GM23338 (cell line): Measurements from ENCODE around the gene SUV39H1. TPM values are rescaled to one million over a fixed set of nuclear protein-coding genes. Genes with fewer than 3 reads are reported as not detected.
A peak's percentile ranks its signal among the peaks of the same experiment; 100 is the strongest.

Experiments
- ATAC-seq: fragments of 200-7000 bp; cut with Tn5 transposase; 3 replicates; pipeline ENCODE4 v1.9.1; 2020
- DNase-seq: peaks from one replicate; pipeline ENCODE4 v3.0.0-alpha.2; 2015; ENCODE audit warnings: low spot score
- H2AFZ ChIP-seq: fragments of 200-600 bp; sonication (generic); 2 replicates; pipeline ENCODE4 v1.8.0; 2016; ENCODE audit warnings: antibody characterized with exemption, mild to moderate bottlenecking, moderate library complexity
- H3F3A ChIP-seq: fragments of 200-600 bp; sonication (generic); replicated peaks from 2 replicates; pipeline ENCODE4 v1.8.0; 2017; ENCODE audit warnings: antibody characterized with exemption, mixed run types, low read depth
- H3K27ac ChIP-seq: fragments of 200-600 bp; sonication (generic); 2 replicates; pipeline ENCODE4 v1.6.1; 2016; ENCODE audit warnings: low read depth
- H3K27me3 ChIP-seq: fragments of 200-600 bp; sonication (generic); 2 replicates; pipeline ENCODE4 v1.8.0; 2016; ENCODE audit warnings: mild to moderate bottlenecking, mixed run types, moderate library complexity; ENCODE audit not compliant: insufficient read depth
- H3K36me3 ChIP-seq: fragments of 200-600 bp; sonication (generic); 2 replicates; pipeline ENCODE4 v1.8.0; 2016; ENCODE audit warnings: mild to moderate bottlenecking; ENCODE audit not compliant: insufficient read depth
- H3K4me1 ChIP-seq: fragments of 200-600 bp; sonication (generic); 2 replicates; pipeline ENCODE4 v1.8.0; 2016; ENCODE audit warnings: mild to moderate bottlenecking, moderate library complexity; ENCODE audit not compliant: insufficient read depth
- H3K4me2 ChIP-seq: fragments of 200-600 bp; sonication (generic); 2 replicates; pipeline ENCODE4 v1.7.1; 2017; ENCODE audit warnings: mixed run types
- H3K4me3 ChIP-seq: fragments of 200-600 bp; sonication (generic); 2 replicates; pipeline ENCODE4 v1.6.1; 2016; ENCODE audit warnings: mixed run types
- H3K79me2 ChIP-seq: fragments of 200-600 bp; sonication (generic); replicated peaks from 2 replicates; pipeline ENCODE4 v1.8.0; 2017; ENCODE audit warnings: mild to moderate bottlenecking; ENCODE audit not compliant: insufficient read depth
- H3K9me2 ChIP-seq: fragments of 200-600 bp; sonication (generic); 2 replicates; pipeline ENCODE4 v1.8.0; 2017; ENCODE audit not compliant: insufficient read depth
- H4K20me1 ChIP-seq: fragments of 200-600 bp; sonication (generic); replicated peaks from 2 replicates; pipeline ENCODE4 v1.8.0; 2017; ENCODE audit warnings: mild to moderate bottlenecking; ENCODE audit not compliant: insufficient read depth
- H3K27ac Mint-ChIP-seq: 2 replicates; pipeline ENCODE4 v1.8.0; 2020; ENCODE audit warnings: inconsistent platforms, mild to moderate bottlenecking, moderate library complexity, mixed read lengths
- H3K27me3 Mint-ChIP-seq: 3 replicates; pipeline ENCODE4 v1.8.0; 2022; ENCODE audit warnings: low read depth, mild to moderate bottlenecking, moderate library complexity, mixed read lengths, inconsistent platforms; ENCODE audit not compliant: insufficient read depth, poor library complexity
- H3K36me3 Mint-ChIP-seq: 3 replicates; pipeline ENCODE4 v1.8.0; 2021; ENCODE audit warnings: low read depth, mild to moderate bottlenecking, inconsistent platforms, moderate library complexity, mixed read lengths
- H3K4me1 Mint-ChIP-seq: 3 replicates; pipeline ENCODE4 v1.8.0; 2020; ENCODE audit warnings: mild to moderate bottlenecking, inconsistent platforms, mixed read lengths
- H3K4me3 Mint-ChIP-seq: 3 replicates; pipeline ENCODE4 v1.8.0; 2021; ENCODE audit warnings: moderate library complexity, mild to moderate bottlenecking, inconsistent platforms, mixed read lengths
- H3K9me3 Mint-ChIP-seq: 3 replicates; pipeline ENCODE4 v1.8.0; 2020; ENCODE audit warnings: moderate library complexity, mild to moderate bottlenecking, inconsistent platforms, mixed read lengths
- CREB1 ChIP-seq: fragments of 250-450 bp; sonication (Bioruptor Pico); IDR thresholded peaks from 2 replicates; pipeline ENCODE4 v1.5.0; 2020; ENCODE audit warnings: low read depth, mild to moderate bottlenecking, moderate library complexity
- EZH2 ChIP-seq: fragments of 200-600 bp; sonication (generic); IDR thresholded peaks from one replicate; pipeline ENCODE4 v1.8.0; 2017; ENCODE audit warnings: antibody characterized with exemption, mild to moderate bottlenecking, low read depth; ENCODE audit not compliant: unreplicated experiment
- EZH2phosphoT487 ChIP-seq: fragments of 200-600 bp; sonication (generic); IDR thresholded peaks from one replicate; pipeline ENCODE4 v1.8.1; 2018; ENCODE audit warnings: antibody characterized with exemption; ENCODE audit not compliant: unreplicated experiment
- JUNB ChIP-seq: IDR thresholded peaks from one replicate; pipeline ENCODE4 v1.6.1; 2016; ENCODE audit warnings: antibody characterized with exemption; ENCODE audit not compliant: unreplicated experiment
- NANOG ChIP-seq: IDR thresholded peaks from 2 replicates; pipeline ENCODE4 v1.6.1; 2016; ENCODE audit warnings: antibody characterized with exemption, borderline replicate concordance
- POLR2AphosphoS5 ChIP-seq: IDR thresholded peaks from 2 replicates; pipeline ENCODE4 v1.6.1; 2016; ENCODE audit warnings: antibody characterized with exemption, low read depth
- STAT1 ChIP-seq: IDR thresholded peaks from one replicate; pipeline ENCODE4 v1.6.1; 2016; ENCODE audit warnings: antibody characterized with exemption; ENCODE audit not compliant: unreplicated experiment
- ZNF114 ChIP-seq: fragments of 250-450 bp; sonication (Bioruptor Pico); IDR thresholded peaks from 2 replicates; pipeline ENCODE4 v1.5.0; 2020; ENCODE audit warnings: mild to moderate bottlenecking, moderate library complexity
- ZNF331 ChIP-seq: fragments of 250-450 bp; sonication (Bioruptor Pico); IDR thresholded peaks from 2 replicates; pipeline ENCODE4 v1.5.0; 2020; ENCODE audit warnings: low read depth, mild to moderate bottlenecking, moderate library complexity
- polyA plus RNA-seq: library from polyadenylated mRNA; unstranded; fragments of >200 nt; fragmentation: Nextera tagmentation; extraction: Ambion mirVana; gene quantifications from 2 replicates; pipeline ENCODE4 v1.2.1, GENCODE V29; 2016
- total RNA-seq: library from RNA; depleted of rRNA; stranded (reverse); fragments of >200 nt; shearing (Covaris generic); gene quantifications from 2 replicates; pipeline ENCODE4 v1.2.3, GENCODE V29; 2014
- TF ChIP-seq, protein P1 (sequence below): fragments of 250-450 bp; sonication (Bioruptor Pico); IDR thresholded peaks from 2 replicates; pipeline ENCODE4 v1.5.0; 2020; ENCODE audit warnings: mild to moderate bottlenecking, moderate library complexity
- TF ChIP-seq, protein P2 (sequence below), 2 experiments: fragments of 200-600 bp in 1 of 2; sonication (generic) in 1 of 2; conservative IDR thresholded peaks; 2 replicates each; pipeline versions ENCODE4 v1.5.1 to v1.6.1; 2016 to 2017; ENCODE audit warnings: antibody characterized with exemption in 2 of 2, low read depth in 2 of 2, mild to moderate bottlenecking in 2 of 2, moderate library complexity in 1 of 2
- TF ChIP-seq, protein P3 (sequence below): IDR thresholded peaks from 2 replicates; pipeline ENCODE4 v1.6.1; 2016; ENCODE audit warnings: antibody characterized with exemption
- TF ChIP-seq, protein P4 (sequence below): IDR thresholded peaks from one replicate; pipeline ENCODE4 v1.6.1; 2018; ENCODE audit warnings: antibody characterized with exemption; ENCODE audit not compliant: unreplicated experiment

SUV39H1 gene
- total and polyA plus RNA-seq, 2 experiments from 2014 or later: 9.5 to 15.2 TPM

DNA sequence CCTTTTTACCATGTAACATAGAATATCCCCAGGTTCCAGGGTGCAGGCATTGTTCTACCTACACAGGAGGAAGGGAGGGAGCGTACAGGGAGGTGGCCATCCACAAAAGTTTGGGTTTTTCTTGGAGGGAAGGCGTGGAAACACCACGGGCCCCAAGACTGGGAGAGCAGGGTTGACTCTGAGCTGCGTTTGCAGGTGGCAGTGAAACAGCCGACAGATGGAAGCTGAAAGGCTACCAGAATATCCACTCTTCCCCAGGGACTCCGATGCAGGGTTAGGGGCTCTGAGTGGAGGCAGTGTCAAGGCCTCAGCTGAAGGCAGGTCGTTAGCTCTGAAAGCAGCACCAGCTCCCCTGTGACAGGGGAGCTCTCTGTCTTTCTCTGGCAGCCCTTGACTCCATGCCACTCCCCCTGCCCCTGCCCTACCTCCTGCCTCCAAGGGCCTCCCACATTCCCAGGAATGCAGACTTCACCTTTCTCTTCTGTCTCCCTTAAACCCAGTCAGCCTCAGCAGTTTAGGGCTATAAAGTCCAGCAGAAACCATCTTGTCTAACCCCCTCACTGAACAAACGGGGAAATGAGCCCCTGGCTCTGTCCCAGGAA lies 51.0 kb downstream of the SUV39H1 start:
- no peak overlapping the region for H3K4me2 ChIP-seq
- no peak overlapping the region for H3K4me3 ChIP-seq
- Mint-ChIP-seq H3K27me3 (no peaks in the 10 kb centered on the region), H3K27ac (no peak overlapping the region), H3K9me3 (no peaks in the 10 kb centered on the region), H3K4me1 (no peaks in the 10 kb centered on the region), H3K36me3 (no peaks in the 10 kb centered on the region), H3K4me3 (no peak overlapping the region)
- peak; percentile 7 for DNase-seq
- H2AFZ ChIP-seq: no peak overlapping the region
- no peaks in the 10 kb centered on the region for H3K4me1 ChIP-seq
- peak; percentile 74 for ATAC-seq
- no peak overlapping the region for H3K27ac ChIP-seq
- H4K20me1 ChIP-seq: no peaks in the 10 kb centered on the region
- no peaks in the 10 kb centered on the region for H3F3A ChIP-seq
- no peaks in the 10 kb centered on the region for H3K27me3 ChIP-seq
- H3K9me2 ChIP-seq: no peaks in the 10 kb centered on the region
- no peaks in the 10 kb centered on the region for H3K36me3 ChIP-seq
- TF ChIP-seq EZH2: no peak
- no peak for TF ChIP-seq POLR2AphosphoS5
- no peak for TF ChIP-seq CREB1
- TF ChIP-seq ZNF331 (CRISPR knock-in tag): no peak
- no peak for TF ChIP-seq STAT1
- TF ChIP-seq, protein P1, sequence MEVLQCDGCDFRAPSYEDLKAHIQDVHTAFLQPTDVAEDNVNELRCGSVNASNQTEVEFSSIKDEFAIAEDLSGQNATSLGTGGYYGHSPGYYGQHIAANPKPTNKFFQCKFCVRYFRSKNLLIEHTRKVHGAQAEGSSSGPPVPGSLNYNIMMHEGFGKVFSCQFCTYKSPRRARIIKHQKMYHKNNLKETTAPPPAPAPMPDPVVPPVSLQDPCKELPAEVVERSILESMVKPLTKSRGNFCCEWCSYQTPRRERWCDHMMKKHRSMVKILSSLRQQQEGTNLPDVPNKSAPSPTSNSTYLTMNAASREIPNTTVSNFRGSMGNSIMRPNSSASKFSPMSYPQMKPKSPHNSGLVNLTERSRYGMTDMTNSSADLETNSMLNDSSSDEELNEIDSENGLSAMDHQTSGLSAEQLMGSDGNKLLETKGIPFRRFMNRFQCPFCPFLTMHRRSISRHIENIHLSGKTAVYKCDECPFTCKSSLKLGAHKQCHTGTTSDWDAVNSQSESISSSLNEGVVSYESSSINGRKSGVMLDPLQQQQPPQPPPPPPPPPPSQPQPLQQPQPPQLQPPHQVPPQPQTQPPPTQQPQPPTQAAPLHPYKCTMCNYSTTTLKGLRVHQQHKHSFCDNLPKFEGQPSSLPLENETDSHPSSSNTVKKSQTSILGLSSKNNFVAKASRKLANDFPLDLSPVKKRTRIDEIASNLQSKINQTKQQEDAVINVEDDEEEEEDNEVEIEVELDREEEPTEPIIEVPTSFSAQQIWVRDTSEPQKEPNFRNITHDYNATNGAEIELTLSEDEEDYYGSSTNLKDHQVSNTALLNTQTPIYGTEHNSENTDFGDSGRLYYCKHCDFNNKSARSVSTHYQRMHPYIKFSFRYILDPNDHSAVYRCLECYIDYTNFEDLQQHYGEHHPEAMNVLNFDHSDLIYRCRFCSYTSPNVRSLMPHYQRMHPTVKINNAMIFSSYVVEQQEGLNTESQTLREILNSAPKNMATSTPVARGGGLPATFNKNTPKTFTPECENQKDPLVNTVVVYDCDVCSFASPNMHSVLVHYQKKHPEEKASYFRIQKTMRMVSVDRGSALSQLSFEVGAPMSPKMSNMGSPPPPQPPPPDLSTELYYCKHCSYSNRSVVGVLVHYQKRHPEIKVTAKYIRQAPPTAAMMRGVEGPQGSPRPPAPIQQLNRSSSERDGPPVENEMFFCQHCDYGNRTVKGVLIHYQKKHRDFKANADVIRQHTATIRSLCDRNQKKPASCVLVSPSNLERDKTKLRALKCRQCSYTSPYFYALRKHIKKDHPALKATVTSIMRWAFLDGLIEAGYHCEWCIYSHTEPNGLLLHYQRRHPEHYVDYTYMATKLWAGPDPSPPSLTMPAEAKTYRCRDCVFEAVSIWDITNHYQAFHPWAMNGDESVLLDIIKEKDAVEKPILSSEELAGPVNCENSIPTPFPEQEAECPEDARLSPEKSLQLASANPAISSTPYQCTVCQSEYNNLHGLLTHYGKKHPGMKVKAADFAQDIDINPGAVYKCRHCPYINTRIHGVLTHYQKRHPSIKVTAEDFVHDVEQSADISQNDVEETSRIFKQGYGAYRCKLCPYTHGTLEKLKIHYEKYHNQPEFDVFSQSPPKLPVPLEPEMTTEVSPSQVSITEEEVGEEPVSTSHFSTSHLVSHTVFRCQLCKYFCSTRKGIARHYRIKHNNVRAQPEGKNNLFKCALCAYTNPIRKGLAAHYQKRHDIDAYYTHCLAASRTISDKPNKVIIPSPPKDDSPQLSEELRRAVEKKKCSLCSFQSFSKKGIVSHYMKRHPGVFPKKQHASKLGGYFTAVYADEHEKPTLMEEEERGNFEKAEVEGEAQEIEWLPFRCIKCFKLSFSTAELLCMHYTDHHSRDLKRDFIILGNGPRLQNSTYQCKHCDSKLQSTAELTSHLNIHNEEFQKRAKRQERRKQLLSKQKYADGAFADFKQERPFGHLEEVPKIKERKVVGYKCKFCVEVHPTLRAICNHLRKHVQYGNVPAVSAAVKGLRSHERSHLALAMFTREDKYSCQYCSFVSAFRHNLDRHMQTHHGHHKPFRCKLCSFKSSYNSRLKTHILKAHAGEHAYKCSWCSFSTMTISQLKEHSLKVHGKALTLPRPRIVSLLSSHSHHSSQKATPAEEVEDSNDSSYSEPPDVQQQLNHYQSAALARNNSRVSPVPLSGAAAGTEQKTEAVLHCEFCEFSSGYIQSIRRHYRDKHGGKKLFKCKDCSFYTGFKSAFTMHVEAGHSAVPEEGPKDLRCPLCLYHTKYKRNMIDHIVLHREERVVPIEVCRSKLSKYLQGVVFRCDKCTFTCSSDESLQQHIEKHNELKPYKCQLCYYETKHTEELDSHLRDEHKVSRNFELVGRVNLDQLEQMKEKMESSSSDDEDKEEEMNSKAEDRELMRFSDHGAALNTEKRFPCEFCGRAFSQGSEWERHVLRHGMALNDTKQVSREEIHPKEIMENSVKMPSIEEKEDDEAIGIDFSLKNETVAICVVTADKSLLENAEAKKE (CRISPR knock-in tag): no peak
- TF ChIP-seq, protein P2, sequence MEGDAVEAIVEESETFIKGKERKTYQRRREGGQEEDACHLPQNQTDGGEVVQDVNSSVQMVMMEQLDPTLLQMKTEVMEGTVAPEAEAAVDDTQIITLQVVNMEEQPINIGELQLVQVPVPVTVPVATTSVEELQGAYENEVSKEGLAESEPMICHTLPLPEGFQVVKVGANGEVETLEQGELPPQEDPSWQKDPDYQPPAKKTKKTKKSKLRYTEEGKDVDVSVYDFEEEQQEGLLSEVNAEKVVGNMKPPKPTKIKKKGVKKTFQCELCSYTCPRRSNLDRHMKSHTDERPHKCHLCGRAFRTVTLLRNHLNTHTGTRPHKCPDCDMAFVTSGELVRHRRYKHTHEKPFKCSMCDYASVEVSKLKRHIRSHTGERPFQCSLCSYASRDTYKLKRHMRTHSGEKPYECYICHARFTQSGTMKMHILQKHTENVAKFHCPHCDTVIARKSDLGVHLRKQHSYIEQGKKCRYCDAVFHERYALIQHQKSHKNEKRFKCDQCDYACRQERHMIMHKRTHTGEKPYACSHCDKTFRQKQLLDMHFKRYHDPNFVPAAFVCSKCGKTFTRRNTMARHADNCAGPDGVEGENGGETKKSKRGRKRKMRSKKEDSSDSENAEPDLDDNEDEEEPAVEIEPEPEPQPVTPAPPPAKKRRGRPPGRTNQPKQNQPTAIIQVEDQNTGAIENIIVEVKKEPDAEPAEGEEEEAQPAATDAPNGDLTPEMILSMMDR (conservative IDR thresholded peaks at IDR 0.05; ENCODE audit: low read depth in 2 of 2): no peak
- TF ChIP-seq EZH2phosphoT487: no peak
- no peak for TF ChIP-seq NANOG
- TF ChIP-seq ZNF114: no peak
- TF ChIP-seq, protein P3, sequence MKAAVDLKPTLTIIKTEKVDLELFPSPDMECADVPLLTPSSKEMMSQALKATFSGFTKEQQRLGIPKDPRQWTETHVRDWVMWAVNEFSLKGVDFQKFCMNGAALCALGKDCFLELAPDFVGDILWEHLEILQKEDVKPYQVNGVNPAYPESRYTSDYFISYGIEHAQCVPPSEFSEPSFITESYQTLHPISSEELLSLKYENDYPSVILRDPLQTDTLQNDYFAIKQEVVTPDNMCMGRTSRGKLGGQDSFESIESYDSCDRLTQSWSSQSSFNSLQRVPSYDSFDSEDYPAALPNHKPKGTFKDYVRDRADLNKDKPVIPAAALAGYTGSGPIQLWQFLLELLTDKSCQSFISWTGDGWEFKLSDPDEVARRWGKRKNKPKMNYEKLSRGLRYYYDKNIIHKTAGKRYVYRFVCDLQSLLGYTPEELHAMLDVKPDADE: no peak
- TF ChIP-seq JUNB: no peak
- TF ChIP-seq, protein P4, sequence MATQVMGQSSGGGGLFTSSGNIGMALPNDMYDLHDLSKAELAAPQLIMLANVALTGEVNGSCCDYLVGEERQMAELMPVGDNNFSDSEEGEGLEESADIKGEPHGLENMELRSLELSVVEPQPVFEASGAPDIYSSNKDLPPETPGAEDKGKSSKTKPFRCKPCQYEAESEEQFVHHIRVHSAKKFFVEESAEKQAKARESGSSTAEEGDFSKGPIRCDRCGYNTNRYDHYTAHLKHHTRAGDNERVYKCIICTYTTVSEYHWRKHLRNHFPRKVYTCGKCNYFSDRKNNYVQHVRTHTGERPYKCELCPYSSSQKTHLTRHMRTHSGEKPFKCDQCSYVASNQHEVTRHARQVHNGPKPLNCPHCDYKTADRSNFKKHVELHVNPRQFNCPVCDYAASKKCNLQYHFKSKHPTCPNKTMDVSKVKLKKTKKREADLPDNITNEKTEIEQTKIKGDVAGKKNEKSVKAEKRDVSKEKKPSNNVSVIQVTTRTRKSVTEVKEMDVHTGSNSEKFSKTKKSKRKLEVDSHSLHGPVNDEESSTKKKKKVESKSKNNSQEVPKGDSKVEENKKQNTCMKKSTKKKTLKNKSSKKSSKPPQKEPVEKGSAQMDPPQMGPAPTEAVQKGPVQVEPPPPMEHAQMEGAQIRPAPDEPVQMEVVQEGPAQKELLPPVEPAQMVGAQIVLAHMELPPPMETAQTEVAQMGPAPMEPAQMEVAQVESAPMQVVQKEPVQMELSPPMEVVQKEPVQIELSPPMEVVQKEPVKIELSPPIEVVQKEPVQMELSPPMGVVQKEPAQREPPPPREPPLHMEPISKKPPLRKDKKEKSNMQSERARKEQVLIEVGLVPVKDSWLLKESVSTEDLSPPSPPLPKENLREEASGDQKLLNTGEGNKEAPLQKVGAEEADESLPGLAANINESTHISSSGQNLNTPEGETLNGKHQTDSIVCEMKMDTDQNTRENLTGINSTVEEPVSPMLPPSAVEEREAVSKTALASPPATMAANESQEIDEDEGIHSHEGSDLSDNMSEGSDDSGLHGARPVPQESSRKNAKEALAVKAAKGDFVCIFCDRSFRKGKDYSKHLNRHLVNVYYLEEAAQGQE: no peak
- H3K79me2 ChIP-seq: no peaks in the 10 kb centered on the region
